Astrocyte of the spinal cord (primary cell): ENCODE results near the gene CLIC4.

Experiments used
- DNase-seq: peaks from one replicate; pipeline ENCODE4 v3.0.0; 2011; ENCODE audit warnings: low read depth, low spot score
- H3K4me3 ChIP-seq: 2 replicates; pipeline ENCODE4 v1.5.1; 2011; ENCODE audit warnings: low read depth, mild to moderate bottlenecking, low read length, moderate library complexity
- in situ Hi-C: cut with HindIII; loops from 2 replicates; pipeline ENCODE4 v1.10.0; 2017; ENCODE audit warnings: low sequenced_read_pairs
- TF ChIP-seq, protein P1 (sequence below): IDR thresholded peaks from 2 replicates; pipeline ENCODE4 v1.5.1; 2012; ENCODE audit warnings: low read depth, mild to moderate bottlenecking, low read length, inconsistent platforms

The CLIC4 gene

DNA sequence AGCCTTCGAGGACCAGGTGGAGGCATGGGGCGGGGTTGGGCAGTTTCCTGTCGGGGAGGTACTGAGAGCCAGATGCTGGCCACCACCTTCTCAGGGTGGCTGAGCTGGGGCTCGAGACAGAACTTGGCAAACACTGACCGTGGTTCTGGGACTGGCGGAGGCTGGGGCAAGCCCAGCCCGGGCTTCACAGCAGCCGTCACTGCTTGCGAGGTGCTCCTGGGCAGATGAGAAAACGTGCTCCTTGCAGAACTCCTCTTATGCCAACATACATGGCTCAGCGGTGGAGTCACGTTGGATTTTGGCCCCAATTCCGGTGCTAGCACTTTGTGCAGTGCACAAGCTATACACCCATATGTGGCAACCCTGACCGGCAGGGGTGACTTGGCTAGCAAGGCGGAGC lies 115.6 kb downstream of the CLIC4 start:
- in situ Hi-C loops, result no loop called here
- no peak for DNase-seq
- TF ChIP-seq, protein P1, sequence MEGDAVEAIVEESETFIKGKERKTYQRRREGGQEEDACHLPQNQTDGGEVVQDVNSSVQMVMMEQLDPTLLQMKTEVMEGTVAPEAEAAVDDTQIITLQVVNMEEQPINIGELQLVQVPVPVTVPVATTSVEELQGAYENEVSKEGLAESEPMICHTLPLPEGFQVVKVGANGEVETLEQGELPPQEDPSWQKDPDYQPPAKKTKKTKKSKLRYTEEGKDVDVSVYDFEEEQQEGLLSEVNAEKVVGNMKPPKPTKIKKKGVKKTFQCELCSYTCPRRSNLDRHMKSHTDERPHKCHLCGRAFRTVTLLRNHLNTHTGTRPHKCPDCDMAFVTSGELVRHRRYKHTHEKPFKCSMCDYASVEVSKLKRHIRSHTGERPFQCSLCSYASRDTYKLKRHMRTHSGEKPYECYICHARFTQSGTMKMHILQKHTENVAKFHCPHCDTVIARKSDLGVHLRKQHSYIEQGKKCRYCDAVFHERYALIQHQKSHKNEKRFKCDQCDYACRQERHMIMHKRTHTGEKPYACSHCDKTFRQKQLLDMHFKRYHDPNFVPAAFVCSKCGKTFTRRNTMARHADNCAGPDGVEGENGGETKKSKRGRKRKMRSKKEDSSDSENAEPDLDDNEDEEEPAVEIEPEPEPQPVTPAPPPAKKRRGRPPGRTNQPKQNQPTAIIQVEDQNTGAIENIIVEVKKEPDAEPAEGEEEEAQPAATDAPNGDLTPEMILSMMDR, result no peak
- no peak overlapping the region for H3K4me3 ChIP-seq

DNA sequence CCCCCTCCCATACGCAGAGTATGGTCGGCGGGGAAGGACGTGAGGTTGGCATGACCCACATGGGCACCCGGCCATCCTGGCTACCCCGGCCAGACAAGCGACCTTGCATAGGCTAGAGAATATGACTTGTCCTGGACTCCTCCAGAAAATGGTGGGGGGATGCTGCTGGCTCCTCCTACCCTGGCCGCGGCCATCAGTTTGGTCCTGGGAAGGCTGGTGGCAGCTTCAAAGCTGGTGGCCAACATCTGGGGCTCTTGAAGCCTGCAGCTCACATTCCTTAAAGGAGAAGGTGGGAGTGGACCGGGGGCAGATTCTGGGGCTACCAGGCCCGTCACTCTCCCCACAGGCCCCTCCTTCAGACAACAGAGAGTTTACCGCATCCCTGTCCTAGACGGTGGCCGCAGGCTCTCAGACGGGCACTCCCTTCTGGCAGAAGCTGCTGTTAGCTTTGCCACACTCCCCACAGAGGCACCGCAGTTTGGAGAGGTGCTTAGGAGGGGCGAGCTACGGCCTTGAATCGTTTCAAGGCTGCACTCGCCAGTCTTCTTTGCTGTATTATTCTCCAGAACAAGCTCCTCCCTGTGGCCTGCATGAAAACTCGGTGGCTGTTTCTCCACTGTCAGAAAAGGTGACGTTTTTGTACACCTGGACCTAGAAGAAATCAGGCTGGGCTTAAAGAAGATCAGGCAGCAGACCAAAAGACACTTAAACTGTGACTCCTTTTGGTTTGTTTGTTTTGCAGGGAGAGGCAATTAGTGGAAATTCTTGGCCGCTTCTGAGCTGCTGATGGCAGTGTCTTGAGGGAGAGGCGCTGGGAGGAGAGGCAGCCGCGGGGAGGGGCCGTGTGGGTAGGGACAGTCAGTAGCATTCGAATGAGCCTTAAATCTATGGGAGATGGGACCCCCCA lies 116.8 kb downstream of the CLIC4 start:
- no peak for DNase-seq
- no peak overlapping the region for H3K4me3 ChIP-seq
- in situ Hi-C loops, result no loop called here
- TF ChIP-seq, protein P1, result no peak

DNA sequence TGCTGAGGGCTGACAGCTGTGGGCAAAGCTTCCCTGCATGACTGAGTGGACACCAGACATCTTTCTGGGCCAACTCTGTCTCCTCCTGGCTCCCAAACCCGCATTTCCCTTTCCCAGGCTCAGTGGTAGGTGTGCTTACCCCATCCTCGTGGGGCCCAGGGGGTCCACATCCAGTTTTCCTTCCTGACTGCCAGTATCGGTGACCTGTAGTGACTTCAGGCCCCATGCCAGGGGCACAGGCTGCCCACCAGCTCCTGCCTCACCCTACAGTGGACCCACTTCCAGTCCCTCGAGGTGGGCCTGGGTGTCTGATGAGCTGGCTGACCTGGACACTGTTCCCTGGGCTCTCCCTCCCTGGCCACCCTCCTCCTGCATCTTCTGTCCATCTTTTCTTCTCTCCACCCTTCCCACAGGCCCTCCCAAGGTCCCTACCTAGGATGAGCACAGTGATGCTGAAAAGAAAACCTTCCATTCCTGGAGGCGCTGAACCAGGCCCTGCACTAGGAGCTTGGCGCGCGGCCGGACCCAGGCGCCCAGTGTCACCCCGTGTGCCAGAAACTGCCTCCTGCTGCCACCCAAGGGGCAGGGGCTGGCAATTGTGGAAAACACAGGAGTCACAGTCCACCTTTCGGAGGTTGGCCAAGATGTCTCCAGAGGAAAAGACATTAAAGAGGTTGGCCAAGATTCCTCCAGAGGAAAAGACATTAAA lies 117.7 kb downstream of the CLIC4 start:
- DNase-seq, result no peak
- H3K4me3 ChIP-seq, result no peak overlapping the region
- TF ChIP-seq, protein P1, result no peak
- in situ Hi-C loops, result no loop called here

DNA sequence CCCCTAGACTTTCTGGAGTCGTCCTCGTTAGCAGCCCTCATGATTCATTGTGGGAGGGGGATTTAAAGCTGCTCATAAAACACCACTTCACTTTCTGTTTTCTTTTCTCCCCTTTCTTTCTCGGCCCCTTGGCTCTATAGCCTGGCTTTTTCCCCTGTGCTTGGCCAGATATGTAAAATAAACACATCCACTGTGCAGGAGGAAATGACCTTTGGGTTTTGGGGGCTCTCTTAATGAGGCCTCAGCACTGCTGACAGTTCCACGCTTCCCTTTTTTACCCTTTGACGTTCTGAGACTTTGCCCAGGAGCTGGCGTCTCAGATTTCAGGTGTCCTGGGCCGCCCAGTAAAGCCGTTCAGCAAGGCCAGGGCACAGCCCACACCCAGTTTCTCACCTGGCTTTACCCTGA lies 119.1 kb downstream of the CLIC4 start:
- TF ChIP-seq, protein P1, result no peak
- in situ Hi-C loops, result no loop called here
- H3K4me3 ChIP-seq, result no peak overlapping the region
- DNase-seq, result no peak

DNA sequence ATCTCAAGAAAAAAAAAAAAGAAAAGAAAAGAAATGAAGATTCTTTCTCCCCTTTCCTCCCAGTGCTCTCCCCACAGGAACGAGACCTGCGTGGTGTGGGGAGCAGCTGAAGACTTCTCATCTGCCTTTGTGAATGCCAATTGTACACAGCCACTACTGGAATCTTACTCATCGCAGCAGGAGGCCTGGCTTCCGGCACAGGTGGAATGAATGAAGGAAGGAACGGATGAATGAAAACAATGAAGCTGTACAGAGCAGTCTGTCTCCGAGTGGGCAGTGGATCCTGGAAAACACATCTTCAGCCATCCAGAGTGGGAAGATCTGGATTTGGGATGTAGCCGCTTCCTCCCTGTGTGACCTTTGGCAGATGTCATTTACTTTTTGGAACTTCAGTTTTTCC lies 119.9 kb downstream of the CLIC4 start:
- no peak overlapping the region for H3K4me3 ChIP-seq
- DNase-seq, result no peak
- in situ Hi-C loops, result no loop called here
- TF ChIP-seq, protein P1, result no peak

DNA sequence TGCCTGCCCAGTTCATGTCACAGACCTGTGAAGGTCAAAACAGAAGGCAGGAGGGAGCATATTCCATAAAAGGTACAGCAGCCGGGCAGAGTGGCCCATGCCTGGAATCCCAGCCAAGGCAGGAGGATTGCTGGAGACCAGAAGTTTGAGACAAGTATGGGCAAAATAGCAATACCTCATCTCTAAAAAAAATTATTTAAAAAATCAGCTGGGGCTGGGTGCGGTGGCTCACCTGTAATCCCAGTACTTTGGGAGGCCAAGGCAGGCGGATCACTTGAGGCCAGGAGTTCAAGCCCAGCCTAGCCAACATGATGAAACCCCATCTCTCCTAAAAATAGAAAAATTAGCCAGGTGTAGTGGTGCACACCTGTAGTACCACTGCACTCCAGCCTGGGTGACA lies 120.3 kb downstream of the CLIC4 start:
- TF ChIP-seq, protein P1, result no peak
- in situ Hi-C loops, result no loop called here
- DNase-seq, result no peak
- H3K4me3 ChIP-seq, result no peak overlapping the region
